Measurements from ENCODE around the gene ZNHIT2.

- TF ChIP-seq POLR2AphosphoS5 (IDR thresholded peaks at IDR 0.05) (peak; percentile 50 to 92 (median 80)), CTCF (IDR thresholded peaks at IDR 0.05) (peak in 5 of 7 experiments; percentile 85 to 98 (median 95)), EP300 (IDR thresholded peaks at IDR 0.05) (no peak), POLR2A (IDR thresholded peaks at IDR 0.05) (peak in 2 of 4 donors; percentile 30 to 31)
Observed at GRCh38 chr11:65117206-65118096, at the start of gene ZNHIT2.
